ENCODE results near the gene CPED1.
"Not testable (repeated sequence)": the region's sequence is repeated elsewhere in the genome, so short reads cannot be mapped to it uniquely, and the experiment has no call there.

CPED1 gene

GRCh38 chr7:120960714-120961113 lies 27.8 kb upstream of the CPED1 start:
- DNase-seq (ENCODE audit: low spot score in 2 of 2) (no peak), ATAC-seq (no peak)
- peaks cover 29% of the 10 kb centered on the region for H3K4me1 Mint-ChIP-seq
- no peak overlapping the region for H3K4me3 Mint-ChIP-seq
- peak overlapping the region; percentile 32 for H3K27ac Mint-ChIP-seq
- peaks cover 86% of the 10 kb centered on the region for H3K36me3 Mint-ChIP-seq
- no peaks in the 10 kb centered on the region for H3K9me3 Mint-ChIP-seq

DNA sequence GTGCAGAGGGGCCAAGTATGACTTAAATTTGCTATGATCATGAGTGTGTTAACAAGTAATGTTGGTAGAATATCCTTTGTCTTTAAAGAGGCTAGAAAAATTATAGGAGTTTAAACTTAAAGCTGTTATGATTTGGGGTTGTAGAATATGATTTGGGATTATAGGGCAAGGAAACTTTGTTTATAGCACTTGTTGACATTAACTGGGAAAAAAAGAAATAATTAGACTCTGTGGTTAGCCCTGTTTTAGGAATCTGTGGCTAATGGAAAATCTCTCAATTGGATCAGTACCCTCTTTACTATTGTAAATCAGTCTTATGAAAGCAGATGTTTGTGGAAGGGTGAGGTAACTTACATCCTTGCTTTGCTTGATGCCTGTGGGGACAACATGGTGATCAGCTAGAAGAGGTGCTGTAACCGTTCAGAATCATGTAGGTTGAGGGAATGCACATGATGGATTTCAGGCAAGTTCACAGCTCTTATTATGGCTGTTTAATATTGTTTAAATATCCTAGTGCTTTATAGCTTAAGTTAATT lies 26.8 kb upstream of the CPED1 start:
- peaks cover 29% of the 10 kb centered on the region for H3K4me1 Mint-ChIP-seq
- no peak for ATAC-seq
- DNase-seq (ENCODE audit: low spot score in 2 of 2), result no peak
- H3K4me3 Mint-ChIP-seq, result no peak overlapping the region
- no peaks in the 10 kb centered on the region for H3K9me3 Mint-ChIP-seq
- H3K36me3 Mint-ChIP-seq, result peaks cover 86% of the 10 kb centered on the region
- peak overlapping the region; percentile 32 for H3K27ac Mint-ChIP-seq

GRCh38 chr7:120964088-120964487 lies 24.4 kb upstream of the CPED1 start:
- no peaks in the 10 kb centered on the region for H3K9me3 Mint-ChIP-seq
- no peak overlapping the region for H3K27ac Mint-ChIP-seq
- no peak overlapping the region for H3K4me3 Mint-ChIP-seq
- ATAC-seq (no peak), DNase-seq (ENCODE audit: low spot score in 2 of 2) (no peak)
- peaks cover 87% of the 10 kb centered on the region for H3K36me3 Mint-ChIP-seq
- H3K4me1 Mint-ChIP-seq, result peaks cover 20% of the 10 kb centered on the region

DNA sequence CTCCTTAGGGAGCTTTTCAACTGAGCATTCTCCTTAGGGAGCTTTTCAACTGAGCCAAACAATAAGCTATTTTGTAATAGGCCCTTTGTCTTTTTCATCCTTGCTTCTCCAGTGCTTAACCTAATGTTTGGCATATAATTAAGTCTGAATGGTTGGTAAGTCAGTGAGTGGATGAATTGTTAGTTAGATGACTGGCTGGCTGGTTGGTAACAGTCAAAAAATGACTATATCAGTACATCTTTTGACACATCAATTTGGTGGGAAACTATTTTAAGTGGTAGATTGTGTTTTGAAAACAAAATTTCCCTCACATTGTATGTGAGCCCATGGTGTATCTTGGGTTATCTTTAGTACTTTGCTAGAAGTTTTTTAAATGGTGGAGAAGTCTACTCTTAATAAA lies 21.6 kb upstream of the CPED1 start:
- no peak for DNase-seq (ENCODE audit: low spot score in 2 of 2)
- Mint-ChIP-seq H3K27ac (no peak overlapping the region), H3K4me1 (peaks cover under 1% of the 10 kb centered on the region), H3K9me3 (no peaks in the 10 kb centered on the region), H3K36me3 (peaks cover 95% of the 10 kb centered on the region), H3K4me3 (no peak overlapping the region)
- ATAC-seq, result peak; percentile 87

DNA sequence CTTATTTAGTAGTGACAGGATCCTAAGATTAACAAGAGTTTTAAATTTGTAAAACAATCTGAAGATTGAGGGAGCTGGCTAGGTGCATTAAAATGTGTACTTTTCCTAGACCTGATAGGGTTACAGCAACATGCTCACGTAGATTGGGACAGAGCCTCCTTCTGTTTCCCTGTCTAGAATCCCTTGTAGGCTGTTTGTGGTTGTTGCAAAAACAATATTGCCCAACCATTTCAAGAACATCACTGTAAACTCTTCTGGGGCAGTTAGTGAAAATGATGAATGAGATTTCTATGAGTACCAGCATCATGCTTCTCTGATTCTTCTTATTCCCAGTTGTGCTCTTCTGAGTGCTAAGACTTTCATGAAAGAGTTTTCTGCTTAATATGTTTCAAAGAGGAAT lies 14.7 kb upstream of the CPED1 start:
- DNase-seq (ENCODE audit: low spot score in 2 of 2) (no peak), ATAC-seq (no peak)
- Mint-ChIP-seq H3K36me3 (peaks cover 77% of the 10 kb centered on the region), H3K4me3 (no peak overlapping the region), H3K9me3 (no peaks in the 10 kb centered on the region), H3K4me1 (no peaks in the 10 kb centered on the region), H3K27ac (no peak overlapping the region)

DNA sequence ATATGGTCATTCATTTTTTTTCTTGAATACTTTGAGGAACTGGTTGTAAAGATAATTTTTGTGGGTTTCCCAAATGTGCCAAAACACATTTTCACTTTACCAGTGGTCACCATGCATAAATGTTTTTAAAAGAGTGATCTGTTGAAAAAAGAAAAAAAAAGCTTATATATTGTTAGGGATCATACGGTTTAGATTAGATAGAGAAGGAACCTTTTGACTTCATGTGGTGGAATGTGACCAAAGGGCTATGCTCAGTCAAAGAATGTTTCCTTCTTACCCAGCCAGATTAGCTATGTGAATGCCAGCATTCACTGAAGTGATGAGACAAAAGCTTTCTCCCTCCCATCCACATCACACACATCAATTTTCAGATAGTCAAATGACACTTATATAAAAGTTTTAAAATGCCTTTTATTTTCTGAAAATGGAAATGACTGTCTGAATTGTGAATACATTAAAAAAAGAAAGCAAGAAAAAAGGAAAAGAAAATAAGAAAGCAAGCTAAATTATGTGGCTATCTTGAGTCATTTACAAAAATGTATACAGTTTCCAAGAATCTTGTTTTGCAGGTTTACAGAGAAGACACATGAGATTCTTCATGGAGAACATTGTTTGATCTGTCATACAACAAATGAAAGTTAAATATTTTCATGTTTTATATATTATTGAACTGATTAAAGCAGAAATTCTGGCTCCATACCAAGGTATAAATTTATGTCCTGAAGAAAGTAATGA lies 8.6 kb upstream of the CPED1 start:
- no peak overlapping the region for H3K4me3 Mint-ChIP-seq
- H3K36me3 Mint-ChIP-seq, result peaks cover 17% of the 10 kb centered on the region
- peaks cover 12% of the 10 kb centered on the region for H3K4me1 Mint-ChIP-seq
- no peaks in the 10 kb centered on the region for H3K9me3 Mint-ChIP-seq
- ATAC-seq, result peak; percentile 74
- H3K27ac Mint-ChIP-seq, result peak overlapping the region; percentile 43
- DNase-seq (ENCODE audit: low spot score in 2 of 2), result no peak

DNA sequence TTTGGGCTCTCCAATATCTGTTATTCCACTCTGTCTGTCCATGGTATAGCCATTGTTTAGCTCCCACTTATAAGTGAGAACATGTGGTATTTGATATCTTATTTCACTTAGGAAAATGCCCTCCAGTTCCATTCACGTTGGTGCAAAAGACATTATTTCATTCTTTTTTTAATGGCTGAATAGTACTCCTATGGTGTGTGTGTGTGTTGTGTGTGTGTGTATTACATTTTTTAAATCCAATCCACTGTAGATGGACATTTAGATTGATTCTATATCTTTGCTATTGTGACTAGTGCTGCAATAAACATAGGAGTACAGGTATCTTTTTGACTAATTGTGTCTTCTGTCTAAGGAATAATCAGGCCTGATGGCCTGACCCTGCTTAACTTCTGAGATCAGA lies 7.4 kb upstream of the CPED1 start:
- ATAC-seq (no peak), DNase-seq (ENCODE audit: low spot score in 2 of 2) (no peak)
- no peak overlapping the region for H3K27ac Mint-ChIP-seq
- no peaks in the 10 kb centered on the region for H3K9me3 Mint-ChIP-seq
- no peak overlapping the region for H3K4me3 Mint-ChIP-seq
- peaks cover 7% of the 10 kb centered on the region for H3K36me3 Mint-ChIP-seq
- H3K4me1 Mint-ChIP-seq, result peaks cover 12% of the 10 kb centered on the region

DNA sequence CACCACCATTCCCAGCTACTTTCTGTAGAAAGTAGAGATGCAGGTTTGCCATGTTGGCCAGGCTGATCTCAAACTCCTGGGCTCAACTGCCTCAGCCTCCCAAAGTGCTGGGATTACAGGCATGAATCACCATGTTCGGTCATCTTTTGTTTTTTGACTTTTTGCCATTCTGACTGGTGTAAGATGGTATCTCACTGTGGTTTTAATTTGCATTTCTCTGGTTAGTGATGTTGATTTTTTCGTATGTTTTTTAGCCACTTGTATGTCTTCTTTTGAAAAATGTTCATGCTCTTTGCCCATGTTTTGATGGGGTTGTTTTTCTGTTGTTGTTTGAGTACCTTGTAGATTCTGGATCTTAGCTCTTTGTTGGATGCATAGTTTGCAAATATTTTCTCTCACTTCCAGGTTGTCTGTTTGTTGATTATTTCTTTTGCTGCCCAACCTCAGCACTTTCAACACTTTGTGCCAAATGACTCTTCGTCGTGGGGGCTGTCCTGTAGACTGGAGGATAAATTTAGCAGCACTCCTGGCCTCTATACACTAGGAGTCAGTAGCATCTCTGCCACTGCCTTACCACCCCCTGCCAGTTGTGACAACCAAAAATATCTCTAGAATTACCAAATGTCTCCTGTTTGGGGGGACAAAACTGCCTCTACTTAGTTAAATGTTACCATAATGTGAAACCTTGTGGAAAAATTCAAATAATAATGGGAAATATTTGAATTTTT lies 6.5 kb upstream of the CPED1 start:
- H3K27ac Mint-ChIP-seq, result peak overlapping the region; percentile 35
- no peak overlapping the region for H3K4me3 Mint-ChIP-seq
- peak; percentile 88 for ATAC-seq

DNA sequence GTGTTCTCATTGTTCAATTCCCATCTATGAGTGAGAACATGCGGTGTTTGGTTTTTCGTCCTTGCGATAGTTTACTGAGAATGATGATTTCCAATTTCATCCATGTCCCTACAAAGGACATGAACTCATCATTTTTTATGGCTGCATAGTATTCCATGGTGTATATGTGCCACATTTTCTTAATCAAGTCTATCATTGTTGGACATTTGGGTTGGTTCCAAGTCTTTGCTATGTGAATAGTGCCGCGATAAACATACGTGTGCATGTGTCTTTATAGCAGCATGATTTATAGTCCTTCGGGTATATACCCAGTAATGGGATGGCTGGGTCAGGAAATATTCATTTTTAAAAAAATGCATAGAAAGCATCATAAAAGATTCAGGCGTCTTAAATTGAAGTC lies 4.9 kb upstream of the CPED1 start:
- ATAC-seq; H3K27ac Mint-ChIP-seq; H3K36me3 Mint-ChIP-seq; H3K4me3 Mint-ChIP-seq; DNase-seq (ENCODE audit: low spot score in 2 of 2); H3K9me3 Mint-ChIP-seq: not testable (repeated sequence)
- peaks cover 15% of the 10 kb centered on the region for H3K4me1 Mint-ChIP-seq

More for the DNA sequence above, 6.5 kb upstream of the CPED1 start:
- Mint-ChIP-seq H3K4me1 (peaks cover 12% of the 10 kb centered on the region), H3K36me3 (no peaks in the 10 kb centered on the region), H3K9me3 (no peaks in the 10 kb centered on the region)
- no peak for DNase-seq (ENCODE audit: low spot score in 2 of 2)

DNA sequence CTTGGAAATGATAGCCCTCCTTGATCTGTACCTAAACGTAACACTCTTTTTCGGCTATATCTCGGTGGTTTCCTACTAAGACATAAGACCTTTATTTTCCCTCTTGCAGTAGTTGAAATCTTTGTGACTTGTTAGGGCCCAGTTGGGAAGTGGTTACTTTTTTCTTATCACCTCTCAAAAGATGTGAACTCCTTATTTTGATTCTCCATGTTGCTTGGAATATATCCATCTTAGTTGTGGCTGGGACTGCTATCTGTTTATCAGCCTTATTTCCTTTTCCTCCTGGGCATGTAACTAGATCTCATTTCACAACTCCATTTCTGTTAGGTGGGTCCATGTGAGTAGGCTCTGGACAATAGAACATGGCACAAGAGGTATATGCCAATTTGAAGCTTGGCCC lies 4.1 kb upstream of the CPED1 start:
- Mint-ChIP-seq H3K9me3 (no peaks in the 10 kb centered on the region), H3K27ac (no peak overlapping the region), H3K36me3 (no peaks in the 10 kb centered on the region), H3K4me3 (no peak overlapping the region), H3K4me1 (peaks cover 20% of the 10 kb centered on the region)
- DNase-seq (ENCODE audit: low spot score in 2 of 2), result no peak
- no peak for ATAC-seq

- ATAC-seq, result no peak
- Mint-ChIP-seq H3K4me1 (peaks cover 20% of the 10 kb centered on the region), H3K9me3 (no peaks in the 10 kb centered on the region), H3K36me3 (no peaks in the 10 kb centered on the region), H3K4me3 (no peak overlapping the region), H3K27ac (no peak overlapping the region)
- no peak for DNase-seq (ENCODE audit: low spot score in 2 of 2)
Measured at GRCh38 chr7:120985130-120985758, 3.3 kb upstream of the CPED1 start.

DNA sequence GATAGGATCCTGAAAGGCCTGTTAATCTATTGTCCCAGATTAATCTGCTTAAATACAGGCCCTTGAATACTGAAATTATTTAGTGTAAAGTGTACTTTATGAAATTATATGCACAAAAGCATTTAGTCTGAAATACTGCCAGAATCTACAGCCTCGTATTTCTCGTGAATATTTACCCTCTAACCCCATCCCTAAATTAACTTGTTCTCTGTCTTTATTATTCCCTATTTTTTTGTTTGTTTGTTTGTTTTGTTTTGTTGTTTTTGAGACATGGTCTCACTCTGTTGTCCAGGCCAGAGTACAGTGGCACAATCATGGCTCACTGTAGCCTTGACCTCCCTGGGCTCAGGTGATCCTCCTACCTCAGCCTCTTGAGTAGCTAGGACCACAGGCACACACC lies 2.7 kb upstream of the CPED1 start:
- H3K4me1 Mint-ChIP-seq, result peaks cover 20% of the 10 kb centered on the region
- H3K27ac Mint-ChIP-seq, result no peak overlapping the region
- no peaks in the 10 kb centered on the region for H3K36me3 Mint-ChIP-seq
- no peak overlapping the region for H3K4me3 Mint-ChIP-seq
- ATAC-seq (no peak), DNase-seq (ENCODE audit: low spot score in 2 of 2) (no peak)
- no peaks in the 10 kb centered on the region for H3K9me3 Mint-ChIP-seq

DNA sequence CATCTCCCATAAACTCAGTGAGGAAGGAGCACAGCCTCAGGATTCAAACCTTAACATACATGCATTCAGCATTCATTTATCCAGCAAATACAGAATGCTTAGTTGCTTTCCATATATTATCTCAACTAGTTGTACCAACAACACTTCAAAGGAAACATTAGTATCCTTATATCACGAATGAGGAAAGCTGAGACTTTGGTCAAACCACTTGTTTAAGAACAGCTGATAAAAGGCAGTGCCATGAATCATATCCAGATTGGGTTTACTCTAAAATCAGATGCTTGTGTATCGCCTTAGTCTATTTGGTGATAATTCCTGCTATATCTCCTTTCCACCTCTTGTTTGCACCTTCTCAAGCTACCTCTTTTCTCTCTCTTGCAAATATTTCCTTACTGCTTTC lies 1.9 kb upstream of the CPED1 start:
- DNase-seq (ENCODE audit: low spot score in 2 of 2), result no peak
- ATAC-seq, result no peak
- H3K4me3 Mint-ChIP-seq, result no peak overlapping the region
- no peaks in the 10 kb centered on the region for H3K9me3 Mint-ChIP-seq
- H3K27ac Mint-ChIP-seq, result no peak overlapping the region
- H3K36me3 Mint-ChIP-seq, result no peaks in the 10 kb centered on the region
- H3K4me1 Mint-ChIP-seq, result peaks cover 16% of the 10 kb centered on the region

- H3K36me3 Mint-ChIP-seq, result no peaks in the 10 kb centered on the region
- H3K9me3 Mint-ChIP-seq, result no peaks in the 10 kb centered on the region
- H3K4me1 Mint-ChIP-seq, result peaks cover 10% of the 10 kb centered on the region
- H3K27ac Mint-ChIP-seq, result no peak overlapping the region
- H3K4me3 Mint-ChIP-seq, result no peak overlapping the region
- no peak for ATAC-seq
- no peak for DNase-seq (ENCODE audit: low spot score in 2 of 2)
Measured at GRCh38 chr7:120987280-120987679, 1.2 kb upstream of the CPED1 start.

DNA sequence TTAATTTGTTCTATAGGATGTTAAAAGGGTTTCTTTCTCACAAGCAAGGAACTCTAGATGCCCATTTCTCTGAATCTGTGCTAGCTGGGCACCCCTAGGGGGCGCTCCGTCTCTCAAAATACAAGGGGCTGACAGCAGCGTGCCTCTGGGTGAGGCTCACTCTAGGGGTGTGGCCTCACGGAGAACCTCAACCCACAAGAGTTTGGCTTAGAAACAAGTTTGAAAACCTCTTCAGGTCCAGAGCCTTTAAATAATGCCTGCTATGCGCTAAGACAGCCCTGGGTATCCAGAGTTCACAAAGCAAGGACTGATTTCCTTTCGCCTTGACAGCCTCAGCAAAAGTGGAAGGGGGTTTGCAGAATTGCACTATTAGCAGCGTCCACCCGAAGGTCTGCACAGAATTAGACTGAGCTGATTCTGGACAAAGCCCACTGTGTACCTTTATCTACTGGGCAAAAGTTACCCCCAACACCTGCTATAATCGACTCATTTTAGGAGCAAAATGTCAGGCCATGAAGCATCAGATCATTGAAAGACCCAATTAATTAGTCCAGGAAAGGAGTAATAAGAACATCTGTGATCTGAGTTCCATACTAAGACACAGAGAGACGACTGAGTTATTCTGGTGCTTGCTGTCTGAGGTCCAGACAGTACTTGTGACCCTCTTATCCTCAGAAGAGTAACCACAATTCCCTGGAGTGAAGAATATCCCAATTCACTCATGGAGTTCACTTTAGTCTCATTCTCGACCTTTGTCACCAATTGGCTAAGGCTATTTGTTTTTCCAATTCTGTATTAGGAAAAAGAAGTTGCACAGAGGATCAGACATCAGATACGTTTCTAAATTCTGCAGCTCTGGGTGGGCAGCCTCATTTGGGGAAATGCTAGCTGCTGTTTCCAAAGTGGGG lies 574 bp upstream of the CPED1 start:
- Mint-ChIP-seq H3K4me1 (peaks cover 9% of the 10 kb centered on the region), H3K36me3 (no peaks in the 10 kb centered on the region), H3K9me3 (no peaks in the 10 kb centered on the region), H3K27ac (no peak overlapping the region), H3K4me3 (peak overlapping the region; percentile 67)
- ATAC-seq (peak; percentile 96), DNase-seq (ENCODE audit: low spot score in 2 of 2) (peak; percentile 71 to 86)

All from stimulated activated effector memory CD8-positive, alpha-beta T cell treated with anti-CD3 and anti-CD28 coated beads, Interleukin-12 subunit alpha, Interleukin-12 subunit beta, amount 100 ng/mL, for 72 hours (primary cell).